Fibroblast of skin of right biceps (primary cell): ENCODE data around the gene PRSS2.
"Not testable (repeated sequence)": the region's sequence is repeated elsewhere in the genome, so short reads cannot be mapped to it uniquely, and the experiment has no call there.

Experiments used
- DNase-seq: peaks from one replicate; pipeline ENCODE4 v3.0.0-alpha.2; 2013

The PRSS2 gene

DNA sequence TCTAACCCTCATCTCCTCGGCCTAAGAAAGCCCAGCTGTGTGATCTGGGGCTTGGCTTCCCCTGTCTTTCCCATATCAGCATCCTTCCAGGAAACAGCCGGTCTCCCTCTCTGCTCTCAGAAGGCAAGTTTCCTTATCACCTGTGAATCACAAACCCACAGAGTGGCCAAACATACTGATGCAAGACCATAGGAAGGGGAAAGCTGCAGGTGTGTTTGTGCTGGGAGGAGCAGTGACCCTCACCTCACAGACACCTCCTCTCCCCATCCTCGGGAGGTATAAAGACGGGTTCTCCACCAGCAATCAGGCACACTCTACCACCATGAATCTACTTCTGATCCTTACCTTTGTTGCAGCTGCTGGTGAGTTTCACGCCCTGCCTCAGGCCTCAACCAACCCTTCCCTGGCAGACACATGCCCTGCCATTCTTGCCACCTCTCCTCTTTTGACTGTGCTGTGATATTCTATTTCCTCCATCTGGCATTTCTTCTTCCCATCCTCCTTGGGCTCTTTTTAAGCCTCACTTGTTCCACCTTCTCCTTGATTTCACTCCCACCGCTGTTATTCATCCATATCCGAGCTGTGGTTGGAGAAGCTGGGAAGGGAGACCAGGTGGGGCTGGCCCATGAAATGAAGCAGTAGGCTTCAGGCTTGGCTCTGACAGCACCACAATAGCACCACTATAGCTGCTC lies at the start of gene PRSS2:
Gene PRSS2, plus strand, starts transcription at position 310 of the 692 bp plus-strand sequence. Its CDS starts 13 bp downstream, at position 323.
- no peak for DNase-seq

DNA sequence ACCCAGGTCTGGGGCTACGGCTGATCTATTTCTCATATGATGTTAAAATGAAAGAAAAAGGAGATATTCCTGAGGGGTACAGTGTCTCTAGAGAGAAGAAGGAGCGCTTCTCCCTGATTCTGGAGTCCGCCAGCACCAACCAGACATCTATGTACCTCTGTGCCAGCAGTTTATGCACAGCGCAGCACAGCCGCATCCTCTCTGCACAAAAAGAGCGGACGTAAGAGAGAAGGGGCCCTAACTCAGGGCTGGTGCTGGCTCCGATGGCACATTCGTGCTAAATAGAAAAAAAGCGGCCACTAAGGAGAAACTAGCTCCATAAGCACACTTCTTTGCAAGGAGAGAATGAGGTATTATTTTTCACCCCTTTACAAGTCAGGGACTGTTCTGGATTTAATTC lies 49.8 kb upstream of the PRSS2 start:
- DNase-seq: no peak

DNA sequence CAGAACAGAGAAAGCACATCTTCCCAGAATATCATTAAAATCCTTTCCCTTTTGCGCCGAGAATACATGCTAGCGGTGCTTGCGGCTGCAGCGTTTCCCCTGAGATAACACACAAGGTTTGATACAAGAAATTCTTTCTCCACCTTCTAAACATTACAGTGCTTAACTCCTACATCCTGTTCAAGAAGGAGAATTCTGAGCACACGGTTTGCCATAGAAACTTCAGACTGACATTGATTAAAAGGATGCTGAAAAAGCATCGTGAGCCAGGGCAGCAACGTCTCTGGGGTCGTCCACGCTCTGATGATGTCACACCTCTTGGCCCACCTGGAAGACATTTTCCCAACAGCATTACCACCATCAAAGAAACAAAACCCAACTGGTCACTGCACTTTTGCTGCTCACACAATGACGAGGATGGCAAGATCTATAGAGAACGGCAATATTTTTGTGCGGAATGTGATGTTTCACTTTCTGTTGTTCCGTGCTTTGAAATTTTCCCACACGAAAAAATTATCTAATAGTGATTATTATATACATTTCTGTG lies 48.4 kb upstream of the PRSS2 start:
- no peak for DNase-seq

DNA sequence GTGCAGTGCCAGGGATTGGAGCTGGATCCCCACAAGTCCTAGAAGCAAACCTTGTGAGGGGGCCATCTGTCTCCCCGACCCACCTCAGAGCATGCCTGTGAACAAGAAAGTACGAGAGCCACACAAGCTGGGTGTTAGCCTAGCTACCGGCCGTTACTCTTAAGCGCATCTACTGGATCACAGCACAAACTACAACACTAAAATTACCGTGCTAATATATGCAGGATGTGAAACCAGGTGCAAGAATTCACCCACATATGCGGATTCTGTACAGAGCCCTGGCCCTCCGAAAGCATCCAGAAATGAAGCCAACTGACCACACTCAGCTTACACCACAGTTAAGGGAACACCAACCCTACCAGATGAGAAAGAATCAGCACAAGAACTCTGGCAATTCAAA lies 37.5 kb upstream of the PRSS2 start:
- DNase-seq: no peak

DNA sequence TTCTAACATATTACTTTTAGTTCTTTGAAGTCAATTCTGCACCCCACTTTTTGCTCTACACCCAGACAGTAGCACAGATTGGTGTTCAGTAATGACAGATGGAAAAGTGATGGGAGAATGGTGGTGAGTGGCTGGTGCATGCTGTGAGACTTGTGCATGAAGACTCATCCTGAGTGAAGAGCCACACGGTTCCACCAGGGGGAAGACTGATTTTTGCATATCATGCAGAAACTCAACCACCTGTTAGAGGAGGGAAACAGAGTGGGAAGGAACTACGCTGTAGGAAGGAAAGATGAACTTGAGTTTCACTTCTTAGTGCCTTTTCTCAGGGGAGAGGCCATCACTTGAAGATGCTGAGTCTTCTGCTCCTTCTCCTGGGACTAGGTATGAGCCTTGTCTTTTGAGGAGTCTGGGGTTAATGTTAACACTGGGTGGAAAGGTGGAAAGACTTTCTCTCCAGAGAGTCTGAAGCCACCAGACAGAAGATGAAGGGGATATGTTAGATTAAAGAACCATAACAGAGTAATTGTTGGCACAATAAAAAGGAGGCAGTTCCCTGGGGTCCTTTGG lies 30.8 kb upstream of the PRSS2 start:
- DNase-seq: no peak

DNA sequence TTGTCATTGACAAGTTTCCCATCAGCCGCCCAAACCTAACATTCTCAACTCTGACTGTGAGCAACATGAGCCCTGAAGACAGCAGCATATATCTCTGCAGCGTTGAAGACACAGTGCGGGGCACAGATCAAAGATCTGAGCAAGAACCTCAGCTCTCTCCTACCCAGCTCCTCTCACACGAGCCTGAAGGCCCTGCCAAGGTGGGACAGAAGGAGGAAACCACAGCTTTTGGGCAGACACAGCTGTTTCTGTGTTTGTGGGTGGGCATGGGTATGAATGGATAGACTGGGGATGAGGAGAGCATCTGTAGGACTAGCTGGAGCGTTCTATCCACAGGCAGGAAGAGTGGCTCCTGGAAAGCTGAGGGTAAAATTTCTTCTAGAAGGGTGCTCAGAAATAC lies 30.0 kb upstream of the PRSS2 start:
- no peak for DNase-seq

- DNase-seq: not testable (repeated sequence)
These were observed 28.8 kb upstream of the PRSS2 start for GRCh38 chr7:142741932-142742331.

GRCh38 chr7:142745091-142745635 lies 25.6 kb upstream of the PRSS2 start:
- peak; percentile 26 for DNase-seq

DNA sequence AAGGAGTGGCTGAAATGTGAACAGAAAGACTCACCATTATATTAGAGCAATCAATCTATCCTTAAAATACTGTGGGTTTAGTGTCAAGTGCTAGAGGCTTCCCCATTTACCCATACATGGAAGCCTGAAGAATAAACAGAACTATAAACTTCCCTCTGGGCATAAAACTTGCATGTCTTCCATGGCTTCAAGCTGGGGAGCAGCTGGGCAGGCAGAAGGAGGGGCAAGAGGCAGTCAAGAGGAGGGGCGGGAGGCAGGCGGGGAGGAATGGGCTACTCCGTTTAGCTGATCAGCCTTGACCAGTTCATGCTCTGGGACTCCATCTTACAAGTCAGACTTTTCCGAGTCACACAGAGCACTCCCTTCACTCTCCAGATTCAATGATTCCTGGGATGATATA lies 25.0 kb upstream of the PRSS2 start:
- DNase-seq: no peak

- no peak for DNase-seq
These were observed 24.5 kb upstream of the PRSS2 start for GRCh38 chr7:142746264-142746663.

DNA sequence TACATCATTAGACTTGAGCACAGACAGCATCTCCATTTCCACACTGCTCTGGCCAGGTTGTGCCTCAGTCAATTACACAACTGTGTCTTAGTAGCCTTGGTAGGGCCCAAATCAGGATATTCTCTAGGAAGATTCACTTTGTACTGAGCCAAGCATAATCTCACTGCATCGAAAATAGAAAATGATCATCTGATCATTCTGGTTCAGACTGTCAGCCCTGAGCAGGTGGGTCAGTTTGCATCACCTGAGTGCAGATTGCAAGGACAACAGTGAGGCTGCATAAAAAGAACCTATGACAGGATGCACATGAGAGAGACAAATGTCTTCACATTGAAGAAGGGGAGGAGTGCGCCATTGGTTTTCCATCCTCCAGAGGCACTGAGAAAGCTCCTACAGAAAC lies 22.4 kb upstream of the PRSS2 start:
- not testable (repeated sequence) for DNase-seq

GRCh38 chr7:142749218-142749993 lies 21.4 kb upstream of the PRSS2 start, which contains the start of gene PRSS1:
PRSS1 (plus strand) TSS chr7:142749472; CDS start chr7:142749485, 13 bp downstream.
- no peak for DNase-seq

GRCh38 chr7:142750321-142750938 lies 20.3 kb upstream of the PRSS2 start:
- DNase-seq: no peak

DNA sequence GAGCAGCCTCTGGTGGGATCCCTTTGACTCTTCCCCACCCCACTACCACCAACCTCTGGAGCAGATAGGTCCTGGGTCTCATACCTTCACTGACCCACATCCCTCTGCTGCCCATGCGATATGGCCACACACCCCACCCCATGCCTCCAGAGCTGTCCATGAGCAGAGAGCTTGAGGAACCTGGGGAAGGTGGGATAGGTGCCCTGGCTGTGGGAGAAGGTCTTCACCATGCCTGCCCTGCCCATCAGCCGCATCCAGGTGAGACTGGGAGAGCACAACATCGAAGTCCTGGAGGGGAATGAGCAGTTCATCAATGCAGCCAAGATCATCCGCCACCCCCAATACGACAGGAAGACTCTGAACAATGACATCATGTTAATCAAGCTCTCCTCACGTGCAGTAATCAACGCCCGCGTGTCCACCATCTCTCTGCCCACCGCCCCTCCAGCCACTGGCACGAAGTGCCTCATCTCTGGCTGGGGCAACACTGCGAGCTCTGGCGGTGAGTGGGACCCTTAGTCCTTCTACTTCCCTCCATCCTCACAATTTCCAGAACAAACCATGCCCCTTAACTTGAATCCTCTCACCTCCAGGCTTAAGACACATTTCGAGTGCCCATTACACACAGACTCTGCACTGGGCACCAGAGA lies 19.1 kb upstream of the PRSS2 start:
- not testable (repeated sequence) for DNase-seq

- no peak for DNase-seq
These were observed 18.2 kb upstream of the PRSS2 start for GRCh38 chr7:142752376-142753225.

- no peak for DNase-seq
These were observed 17.4 kb upstream of the PRSS2 start for GRCh38 chr7:142753366-142753765.

DNA sequence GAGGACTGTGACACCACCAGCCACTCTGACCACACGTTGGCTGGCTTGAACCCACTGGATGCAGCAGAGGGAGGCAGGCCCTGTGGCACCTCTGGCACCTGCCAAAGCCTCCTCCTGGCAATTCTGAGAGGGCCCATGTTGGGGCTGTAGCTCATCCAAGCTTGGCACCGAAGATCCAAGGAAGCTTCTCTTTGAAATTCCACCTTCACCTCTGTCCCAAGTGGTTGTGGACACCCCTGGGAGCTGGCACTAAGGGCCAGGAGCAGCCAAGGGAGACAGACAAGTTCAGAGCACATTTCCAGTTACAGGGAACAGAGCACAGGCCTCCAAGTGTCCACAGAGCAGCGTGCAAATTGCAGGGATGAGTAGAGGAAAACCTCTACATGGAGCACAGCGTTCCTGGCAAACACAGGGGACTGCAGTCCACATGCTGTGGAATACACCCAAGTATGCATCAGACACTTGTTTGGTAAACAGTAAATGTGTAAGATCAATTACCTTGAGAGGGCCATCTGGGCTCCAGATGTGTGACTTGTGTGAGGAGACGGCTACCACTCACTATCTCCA lies 16.8 kb upstream of the PRSS2 start:
- DNase-seq: not testable (repeated sequence)

DNA sequence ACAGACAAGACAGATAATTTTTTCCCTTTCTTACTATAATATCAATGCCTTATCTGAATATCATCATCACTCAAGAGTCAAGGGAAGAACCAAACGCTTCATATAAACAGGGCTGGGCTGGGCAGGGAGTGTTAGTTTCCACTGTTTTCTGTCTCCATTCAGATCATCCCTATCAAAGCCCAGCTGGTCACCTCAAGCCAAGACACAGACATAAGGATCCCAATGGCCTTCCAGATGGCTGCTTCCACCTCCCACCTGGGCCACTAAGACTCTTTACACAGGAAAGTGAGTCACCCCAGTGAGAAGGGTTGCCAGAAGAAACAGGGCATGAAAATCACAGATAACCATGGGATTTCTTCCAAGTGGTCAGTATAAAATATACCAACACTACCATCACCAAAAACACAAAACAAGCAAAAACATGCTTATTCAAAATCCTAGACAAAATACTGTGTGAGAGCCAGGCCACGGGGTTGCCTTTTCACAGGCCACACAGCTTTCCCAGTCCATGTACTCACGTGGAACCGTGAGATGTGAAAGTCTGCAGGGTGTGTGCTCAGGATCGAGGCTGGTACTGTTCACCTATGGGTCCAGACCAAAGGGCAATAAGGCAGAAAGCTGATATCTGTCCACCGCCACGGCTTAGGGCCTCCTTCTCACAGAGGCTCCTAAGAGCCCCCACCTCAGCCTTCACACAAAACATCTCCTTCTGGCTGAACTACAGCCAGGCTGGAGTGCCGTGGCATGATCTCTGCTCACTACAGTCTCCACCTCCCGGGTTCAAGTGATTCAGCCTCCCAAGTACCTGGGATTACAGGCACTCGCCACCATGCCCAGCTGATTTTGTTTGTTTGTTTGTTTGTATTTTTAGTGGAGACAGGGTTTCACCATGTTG lies 15.8 kb upstream of the PRSS2 start:
- DNase-seq: no peak

DNA sequence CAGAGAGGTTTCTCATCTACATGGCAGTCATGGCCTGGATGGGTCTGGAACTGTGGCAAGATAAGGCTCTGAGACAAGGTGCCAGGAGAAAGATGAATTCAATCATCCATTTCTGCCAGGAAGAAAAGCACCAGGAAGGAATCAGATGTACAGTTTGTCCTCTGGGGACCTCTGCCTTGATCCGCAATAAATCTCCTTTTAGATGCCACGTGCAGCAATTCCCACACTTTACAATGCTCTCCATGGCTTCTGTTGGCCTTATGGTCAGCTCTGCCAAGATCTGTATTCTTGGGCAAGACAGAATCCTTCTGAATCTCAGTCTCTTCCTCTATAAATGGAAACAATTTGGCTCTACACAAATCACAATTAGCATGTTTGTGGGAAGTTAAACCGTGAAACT lies 12.5 kb upstream of the PRSS2 start:
- not testable (repeated sequence) for DNase-seq

DNA sequence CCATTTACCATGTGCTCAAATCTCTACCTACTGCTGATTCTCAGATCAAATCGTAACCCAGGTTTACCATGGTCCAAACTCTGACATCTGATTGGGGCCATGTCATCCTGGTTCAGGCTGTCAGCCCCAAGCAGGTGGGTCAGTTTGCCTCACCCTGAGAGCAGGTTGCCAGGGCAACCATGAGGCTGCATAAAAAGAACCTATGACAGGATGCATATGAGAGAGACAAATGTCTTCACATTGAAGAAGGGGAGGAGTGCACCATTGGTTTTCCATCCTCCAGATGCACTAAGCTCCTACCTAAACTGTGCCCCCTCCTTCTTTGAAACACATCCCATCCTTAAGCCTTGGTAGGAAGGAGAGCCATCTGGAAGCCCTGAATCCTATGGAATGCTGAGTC lies 11.3 kb upstream of the PRSS2 start:
- DNase-seq: no peak
